ENCODE measurements around the gene JAKMIP3.
"Not testable (repeated sequence)": the region's sequence is repeated elsewhere in the genome, so short reads cannot be mapped to it uniquely, and the experiment has no call there.

The JAKMIP3 gene

GRCh38 chr10:132064082-132064755 is 1.5 kb upstream of the JAKMIP3 start:
- peak; percentile 35 for DNase-seq (ENCODE audit: low spot score)

DNA sequence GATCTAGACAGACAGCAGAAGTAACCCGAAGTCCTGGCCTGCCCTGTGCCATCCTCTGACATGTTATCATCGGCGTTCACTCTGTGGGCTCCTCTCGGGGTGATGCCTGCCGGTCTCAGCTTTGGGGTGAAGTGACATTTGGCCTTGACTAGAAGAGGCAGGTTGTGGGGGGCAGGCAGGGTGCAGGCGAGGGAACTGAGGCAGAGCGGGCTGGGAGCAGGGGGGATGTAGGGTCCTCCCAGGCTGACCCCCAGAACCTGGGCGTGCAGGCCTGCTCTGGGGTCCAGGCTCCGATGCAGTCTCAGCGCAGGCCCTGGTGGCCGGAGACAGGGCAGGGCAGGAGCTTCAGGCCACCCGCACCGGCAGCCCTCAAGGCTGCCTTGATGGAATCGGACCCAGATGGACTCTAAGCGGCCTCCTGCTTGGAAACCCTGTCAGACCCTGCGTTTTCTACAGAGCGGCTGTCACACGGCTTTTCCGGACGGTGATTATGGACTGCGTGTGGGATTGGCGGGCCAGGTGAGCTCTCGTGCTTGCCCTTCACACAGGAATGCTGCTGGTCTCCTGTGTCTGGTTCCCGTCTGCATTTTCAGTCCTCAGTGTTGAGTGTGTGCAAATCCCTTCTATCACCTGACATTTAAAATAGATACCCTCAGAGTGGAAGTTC is 842 bp upstream of the JAKMIP3 start:
- DNase-seq (ENCODE audit: low spot score) = peak; percentile 54

GRCh38 chr10:132066186-132066585 is 440 bp downstream of the JAKMIP3 start:
- DNase-seq (ENCODE audit: low spot score) = peak; percentile 45

GRCh38 chr10:132066812-132067211 is 1.1 kb downstream of the JAKMIP3 start:
- peak; percentile 54 for DNase-seq (ENCODE audit: low spot score)

GRCh38 chr10:132068431-132069121 is 2.8 kb downstream of the JAKMIP3 start:
- DNase-seq (ENCODE audit: low spot score) = no peak

DNA sequence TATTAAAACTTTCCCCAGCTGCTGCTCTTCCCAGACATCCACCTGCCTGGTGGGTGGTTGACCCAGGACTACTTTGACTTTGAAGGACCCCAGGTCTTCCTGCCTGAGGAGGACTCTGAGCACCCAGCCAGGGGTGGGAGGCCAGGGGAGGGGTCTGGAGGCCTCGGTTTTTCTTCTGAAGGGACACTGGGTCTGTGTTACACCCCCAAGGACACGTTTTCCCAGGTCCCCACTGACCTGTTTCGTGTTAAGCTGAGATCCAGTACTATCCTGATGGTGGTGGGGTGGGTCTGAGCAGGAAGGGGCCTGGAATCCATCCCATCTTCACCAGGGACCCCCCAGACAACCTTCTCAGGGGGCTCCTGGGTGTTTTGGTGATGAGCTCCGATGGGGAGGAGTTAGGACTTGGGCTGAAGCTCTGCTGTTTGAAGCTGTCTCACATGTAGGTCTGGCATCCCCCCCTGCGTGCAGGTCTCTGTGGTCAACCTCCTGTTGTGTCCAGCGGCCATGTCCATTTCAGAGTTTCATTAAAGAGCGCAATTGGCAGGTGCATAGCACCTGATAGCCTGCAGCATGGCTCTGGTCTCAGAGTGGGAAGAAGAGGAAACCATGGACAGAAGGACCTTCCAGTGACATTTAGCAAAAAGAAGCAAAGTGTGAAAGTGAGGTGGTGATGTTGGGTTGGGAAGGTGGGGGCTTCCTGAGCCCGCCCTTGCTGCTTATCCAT is 3.5 kb downstream of the JAKMIP3 start:
- no peak for DNase-seq (ENCODE audit: low spot score)

- DNase-seq (ENCODE audit: low spot score) = no peak
Observed at GRCh38 chr10:132069849-132070182, 4.1 kb downstream of the JAKMIP3 start.

DNA sequence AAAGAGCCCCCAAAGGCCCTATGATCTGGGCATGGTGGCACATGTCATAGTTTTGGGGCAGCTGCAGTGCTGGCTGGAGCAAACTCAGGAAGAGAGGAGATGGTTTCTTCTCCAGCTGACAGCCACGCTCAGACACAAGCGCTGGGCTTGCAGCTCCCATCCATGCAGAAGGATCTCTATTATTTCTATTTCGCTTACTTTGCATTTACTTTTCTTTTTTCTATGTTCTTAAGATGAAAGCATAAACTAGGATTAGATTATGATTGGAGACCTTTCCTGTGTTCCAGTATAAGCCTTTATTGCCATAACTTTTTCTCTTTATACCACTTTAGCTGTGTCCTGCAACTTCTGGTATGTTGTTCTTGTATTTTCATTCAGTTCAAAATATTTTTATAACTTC is 5.0 kb downstream of the JAKMIP3 start:
- DNase-seq (ENCODE audit: low spot score) = no peak

- DNase-seq (ENCODE audit: low spot score) = no peak
Observed at GRCh38 chr10:132071667-132072066, 5.9 kb downstream of the JAKMIP3 start.

DNA sequence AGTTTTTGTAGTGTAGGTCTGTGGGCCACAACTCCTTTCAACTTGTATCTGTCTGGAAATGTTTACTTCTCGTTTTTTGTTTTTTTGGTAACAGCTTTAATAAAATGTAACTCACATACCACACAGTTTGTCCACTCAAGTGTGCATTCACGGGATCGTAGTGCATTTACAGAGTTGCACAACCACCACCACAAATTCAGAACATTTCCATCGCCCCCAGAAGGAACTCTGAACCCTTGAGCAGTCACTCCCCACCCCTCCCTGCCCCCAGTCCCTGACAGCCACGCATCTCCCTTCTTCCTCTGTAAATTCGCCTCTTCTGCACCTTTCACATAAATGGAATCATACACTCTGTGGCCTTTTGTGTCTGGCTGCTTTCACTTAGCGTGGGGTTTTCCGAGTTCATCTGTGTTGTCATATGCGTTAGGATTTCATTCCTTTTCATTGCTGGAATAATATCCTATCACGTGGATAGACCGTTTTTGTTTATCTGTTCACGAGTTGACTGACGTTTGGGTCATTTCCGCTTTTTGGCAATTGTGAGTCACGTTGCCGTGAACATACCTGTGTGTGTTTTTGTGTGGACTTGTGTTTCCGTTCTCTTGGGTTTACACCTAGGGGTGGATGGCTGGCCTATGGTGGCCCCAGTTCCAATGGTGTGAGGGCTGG is 10.3 kb downstream of the JAKMIP3 start:
- DNase-seq (ENCODE audit: low spot score) = no peak

DNA sequence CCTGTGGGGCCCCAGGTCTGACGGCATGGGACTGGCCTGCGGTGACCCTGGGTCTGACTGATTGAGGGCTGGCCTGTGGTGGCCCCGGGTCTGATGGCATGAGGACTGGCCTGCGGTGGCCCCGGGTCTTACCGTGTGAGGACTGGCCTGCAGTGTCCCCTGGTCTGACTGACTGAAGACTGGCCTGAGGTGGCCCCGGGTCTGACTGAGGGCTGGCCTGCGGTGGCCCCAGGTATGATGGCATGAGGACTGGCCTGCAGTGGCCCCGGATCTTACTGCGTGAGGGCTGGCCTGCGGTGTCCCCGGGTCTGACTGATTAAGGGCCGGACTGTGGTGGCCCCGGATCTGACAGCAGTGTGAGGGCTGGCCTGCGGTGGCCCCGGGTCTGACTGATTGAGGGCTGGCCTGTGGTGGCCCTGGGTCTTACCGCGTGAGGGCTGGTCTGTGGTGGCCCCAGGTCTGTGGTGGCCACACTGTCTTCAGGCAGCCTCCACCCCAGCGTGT is 10.9 kb downstream of the JAKMIP3 start:
- no peak for DNase-seq (ENCODE audit: low spot score)

- DNase-seq (ENCODE audit: low spot score) = no peak
Observed at GRCh38 chr10:132077091-132077490, 11.3 kb downstream of the JAKMIP3 start.

DNA sequence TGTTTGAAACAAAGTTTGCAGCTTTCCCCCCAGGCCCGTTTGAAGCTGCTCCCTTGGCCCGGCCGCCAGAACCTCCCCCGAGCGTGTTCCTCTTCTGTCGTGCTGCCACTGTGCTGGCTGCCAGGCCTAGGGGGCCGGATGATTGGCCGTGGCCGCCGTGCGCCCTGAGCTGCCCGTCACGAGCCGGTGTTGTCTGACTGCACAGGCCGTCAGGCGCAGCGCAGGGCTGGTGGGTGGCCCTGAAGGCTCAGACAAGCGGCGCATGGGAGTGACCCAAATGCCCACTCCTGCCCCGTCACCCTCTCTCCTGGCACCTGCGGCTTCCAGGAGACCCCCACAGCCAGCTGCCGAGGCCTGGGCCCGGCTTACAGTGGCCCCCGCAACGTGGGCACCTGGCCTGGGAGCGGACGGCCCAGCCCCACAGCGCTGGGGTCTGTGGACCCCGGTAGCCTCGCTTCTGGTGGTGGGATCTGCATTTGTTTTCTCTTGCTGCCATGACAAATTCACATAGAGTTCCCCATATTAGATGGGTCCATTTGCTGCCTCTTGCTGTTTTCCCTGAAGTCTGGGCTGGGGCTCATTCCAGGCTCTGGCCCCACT is 13.1 kb downstream of the JAKMIP3 start:
- peak; percentile 48 for DNase-seq (ENCODE audit: low spot score)

DNA sequence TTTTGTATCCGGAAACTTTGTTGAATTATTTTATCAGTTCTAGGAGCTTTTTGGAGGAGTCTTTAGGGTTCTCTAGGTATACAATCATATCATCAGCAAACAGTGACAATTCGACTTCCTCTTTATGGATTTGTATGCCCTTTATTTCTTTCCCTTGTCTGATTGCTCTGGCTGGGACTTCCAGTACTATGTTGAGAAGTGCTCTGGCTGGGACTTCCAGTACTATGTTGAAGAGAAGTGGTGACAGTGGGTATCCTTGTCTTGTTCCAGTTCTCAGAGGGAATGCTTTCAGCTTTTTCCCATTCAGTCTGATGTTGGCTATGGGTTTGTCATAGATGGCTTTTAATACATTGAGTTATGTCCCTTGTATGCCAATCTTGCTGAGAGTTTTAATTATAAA is 18.6 kb downstream of the JAKMIP3 start:
- DNase-seq (ENCODE audit: low spot score) = not testable (repeated sequence)

- DNase-seq (ENCODE audit: low spot score) = not testable (repeated sequence)
Observed at GRCh38 chr10:132093236-132093635, 27.5 kb downstream of the JAKMIP3 start.

- DNase-seq (ENCODE audit: low spot score) = no peak
Observed at GRCh38 chr10:132094581-132095234, 29.0 kb downstream of the JAKMIP3 start.

- no peak for DNase-seq (ENCODE audit: low spot score)
Observed at GRCh38 chr10:132095403-132096113, 29.8 kb downstream of the JAKMIP3 start.

GRCh38 chr10:132096223-132096622 is 30.5 kb downstream of the JAKMIP3 start:
- DNase-seq (ENCODE audit: low spot score) = no peak

GRCh38 chr10:132096863-132097478 is 31.2 kb downstream of the JAKMIP3 start:
- no peak for DNase-seq (ENCODE audit: low spot score)
